Mesenchymal stem cell (in vitro differentiated cells and primary cell): Measurements from ENCODE around the gene TMX4.

Experiments used
- DNase-seq: peaks from one replicate; pipeline ENCODE4 v3.0.0-alpha.2; 2013
- H2AFZ ChIP-seq: one replicate; pipeline ENCODE4 v1.6.1; 2013; ENCODE audit warnings: low read depth, mild to moderate bottlenecking, control low read depth, inconsistent platforms, low read length, moderate library complexity
- H2AK5ac ChIP-seq: 2 replicates; pipeline ENCODE4 v1.6.1; 2013; ENCODE audit warnings: low read length, moderate library complexity, mild to moderate bottlenecking, inconsistent platforms; ENCODE audit not compliant: severe bottlenecking
- H2BK120ac ChIP-seq: one replicate; pipeline ENCODE4 v1.6.1; 2013; ENCODE audit warnings: low read depth, mild to moderate bottlenecking, inconsistent platforms, low read length, moderate library complexity
- H2BK12ac ChIP-seq, 2 experiments: one replicate each; pipeline ENCODE4 v1.6.1; 2013; ENCODE audit warnings: inconsistent platforms in 2 of 2, low read length in 2 of 2, mild to moderate bottlenecking in 2 of 2, moderate library complexity in 2 of 2, control low read depth in 1 of 2
- H2BK15ac ChIP-seq: one replicate; pipeline ENCODE4 v1.6.1; 2013; ENCODE audit warnings: mild to moderate bottlenecking, low read depth, inconsistent platforms; ENCODE audit not compliant: poor library complexity, severe bottlenecking
- H2BK5ac ChIP-seq: 2 replicates; pipeline ENCODE4 v1.6.1; 2013; ENCODE audit warnings: low read depth, mild to moderate bottlenecking, low read length, control low read depth, inconsistent platforms; ENCODE audit not compliant: poor library complexity, severe bottlenecking
- H3K14ac ChIP-seq, 2 experiments: one replicate each; pipeline ENCODE4 v1.6.1; 2013; ENCODE audit warnings: inconsistent platforms in 2 of 2, low read length in 2 of 2, control low read depth in 1 of 2, mild to moderate bottlenecking in 1 of 2, moderate library complexity in 1 of 2
- H3K18ac ChIP-seq, 2 experiments: one replicate each; pipeline ENCODE4 v1.6.1; 2013; ENCODE audit warnings: inconsistent platforms in 2 of 2, low read length in 2 of 2, control low read depth in 1 of 2, low read depth in 1 of 2, mild to moderate bottlenecking in 1 of 2
- H3K23ac ChIP-seq, 2 experiments: one replicate each; pipeline ENCODE4 v1.6.1; 2013; ENCODE audit warnings: inconsistent platforms in 2 of 2, low read length in 2 of 2, mild to moderate bottlenecking in 2 of 2, moderate library complexity in 2 of 2, control low read depth in 1 of 2
- H3K27ac ChIP-seq: 2 replicates; pipeline ENCODE4 v1.5.1; 2013; ENCODE audit warnings: mild to moderate bottlenecking, moderate library complexity, low read length, control low read depth, inconsistent platforms; ENCODE audit not compliant: poor library complexity, severe bottlenecking
- H3K27me3 ChIP-seq, 2 experiments: 2 replicates each; pipeline versions ENCODE4 v1.6.1 to v1.7.0; 2013; ENCODE audit warnings: low read length in 2 of 2, mild to moderate bottlenecking in 2 of 2, moderate library complexity in 2 of 2, control low read depth in 1 of 2, inconsistent platforms in 1 of 2; ENCODE audit not compliant: control insufficient read depth in 1 of 2, insufficient read depth in 1 of 2
- H3K36me3 ChIP-seq, 2 experiments: 2 replicates each; pipeline versions ENCODE4 v1.6.1 to v1.7.0; 2013; ENCODE audit warnings: low read length in 2 of 2, control low read depth in 1 of 2, inconsistent platforms in 1 of 2, low read depth in 1 of 2, mild to moderate bottlenecking in 1 of 2; ENCODE audit not compliant: insufficient read depth in 2 of 2, control insufficient read depth in 1 of 2
- H3K4ac ChIP-seq, 2 experiments: one replicate each; pipeline ENCODE4 v1.6.1; 2013; ENCODE audit warnings: inconsistent platforms in 2 of 2, low read length in 2 of 2, mild to moderate bottlenecking in 2 of 2, moderate library complexity in 2 of 2, control low read depth in 1 of 2, low read depth in 1 of 2
- H3K4me1 ChIP-seq: 2 replicates; pipeline ENCODE4 v1.6.1; 2013; ENCODE audit warnings: low read depth, low read length, control low read depth; ENCODE audit not compliant: control insufficient read depth, insufficient read depth
- H3K4me2 ChIP-seq: 2 replicates; pipeline ENCODE4 v1.6.1; 2013; ENCODE audit warnings: low read length, mild to moderate bottlenecking, inconsistent platforms; ENCODE audit not compliant: poor library complexity, severe bottlenecking
- H3K4me3 ChIP-seq, 2 experiments: 2 replicates each; pipeline versions ENCODE4 v1.5.1 to v1.7.0; 2013; ENCODE audit warnings: low read length in 2 of 2, mild to moderate bottlenecking in 2 of 2, control low read depth in 1 of 2, low read depth in 1 of 2; ENCODE audit not compliant: insufficient read depth in 1 of 2
- H3K79me1 ChIP-seq: replicated peaks from 2 replicates; pipeline ENCODE4 v1.6.1; 2013; ENCODE audit warnings: mild to moderate bottlenecking, control low read depth, low read length, inconsistent platforms; ENCODE audit not compliant: poor library complexity, severe bottlenecking
- H3K9ac ChIP-seq: 2 replicates; pipeline ENCODE4 v1.7.0; 2013; ENCODE audit warnings: mild to moderate bottlenecking, low read length, moderate library complexity
- H3K9me3 ChIP-seq: 2 replicates; pipeline ENCODE4 v1.7.0; 2013; ENCODE audit warnings: mild to moderate bottlenecking, low read length; ENCODE audit not compliant: control insufficient read depth
- H4K8ac ChIP-seq: one replicate; pipeline ENCODE4 v1.6.1; 2013; ENCODE audit warnings: inconsistent platforms, mild to moderate bottlenecking, low read length, moderate library complexity
- H4K91ac ChIP-seq: one replicate; pipeline ENCODE4 v1.6.1; 2013; ENCODE audit warnings: mild to moderate bottlenecking, low read length, inconsistent platforms
- WGBS: methylation state at CpG from one replicate; pipeline ENCODE4 v1.1.7; 2013; ENCODE audit warnings: mixed read lengths; 5-methylcytosine and 5-hydroxymethylcytosine counted together

Gene TMX4

GRCh38 chr20:8043687-8044282 lies 24.2 kb upstream of the TMX4 start:
- H3K27me3 ChIP-seq, result peaks cover 0 to 4% of the 10 kb centered on the region in 2 experiments
- no peak overlapping the region for H3K23ac ChIP-seq
- DNase-seq, result peak; percentile 61
- H4K91ac ChIP-seq, result no peak overlapping the region
- H3K36me3 ChIP-seq, result no peaks in the 10 kb centered on the region
- H2BK15ac ChIP-seq, result no peak overlapping the region
- H2BK12ac ChIP-seq, result no peak overlapping the region
- H3K79me1 ChIP-seq, result no peaks in the 10 kb centered on the region
- no peak overlapping the region for H2BK120ac ChIP-seq
- H3K4me1 ChIP-seq, result no peaks in the 10 kb centered on the region
- H3K4ac ChIP-seq, result no peak overlapping the region
- WGBS, result 51% methylated on average over 8 of the region's 13 CpGs
- H3K27ac ChIP-seq, result no peak overlapping the region
- H2BK5ac ChIP-seq, result no peak overlapping the region
- H3K14ac ChIP-seq, result no peak overlapping the region
- no peak overlapping the region for H3K9ac ChIP-seq
- H2AK5ac ChIP-seq, result no peak overlapping the region
- H4K8ac ChIP-seq, result no peak overlapping the region
- no peak overlapping the region for H3K4me3 ChIP-seq
- H3K9me3 ChIP-seq, result no peaks in the 10 kb centered on the region
- no peak overlapping the region for H3K18ac ChIP-seq
- H3K4me2 ChIP-seq, result no peak overlapping the region
- H2AFZ ChIP-seq, result no peak overlapping the region

GRCh38 chr20:8039042-8039441 lies 19.5 kb upstream of the TMX4 start:
- 100% methylated on average over 1 of the region's 2 CpGs for WGBS
- H3K4me3 ChIP-seq, result no peak overlapping the region

DNA sequence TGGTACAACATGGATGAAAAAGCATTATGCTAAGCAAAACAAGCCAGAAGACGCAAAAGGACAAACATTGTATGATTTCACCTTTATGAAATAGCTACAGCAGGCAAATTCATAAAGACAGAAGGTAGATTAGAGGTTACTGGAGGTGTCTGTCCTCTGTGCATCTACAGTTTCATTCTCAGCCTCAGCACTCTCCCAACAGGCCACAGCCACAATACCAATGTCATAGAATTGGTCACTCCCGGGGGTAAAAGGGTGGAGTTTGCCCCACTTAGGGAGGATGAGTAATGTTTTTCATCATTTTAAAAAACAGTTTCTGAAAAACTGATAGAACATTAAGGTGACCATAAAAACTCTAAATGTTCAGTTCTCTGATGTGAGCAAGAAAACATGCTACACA lies 17.2 kb upstream of the TMX4 start:
- Histone ChIP-seq H3K14ac (no peak overlapping the region), H4K91ac (no peak overlapping the region), H3K4me1 (no peaks in the 10 kb centered on the region), H3K9me3 (no peaks in the 10 kb centered on the region), H4K8ac (no peak overlapping the region), H2BK12ac (no peak overlapping the region), H3K9ac (no peak overlapping the region), H3K18ac (no peak overlapping the region), H2BK5ac (no peak overlapping the region), H3K4me2 (no peak overlapping the region), H3K4me3 (no peak overlapping the region), H3K27me3 (peaks cover 0 to 3% of the 10 kb centered on the region in 2 experiments), H3K4ac (no peak overlapping the region), H2AK5ac (no peak overlapping the region), H2AFZ (no peak overlapping the region), H3K36me3 (no peaks in the 10 kb centered on the region), H2BK120ac (no peak overlapping the region), H3K23ac (no peak overlapping the region), H2BK15ac (no peak overlapping the region), H3K79me1 (no peaks in the 10 kb centered on the region), H3K27ac (no peak overlapping the region)
- 100% methylated on average over 1 of the region's 2 CpGs for WGBS
- DNase-seq, result no peak

More at GRCh38 chr20:8039042-8039441, 19.5 kb upstream of the TMX4 start:
- Histone ChIP-seq H3K36me3 (no peaks in the 10 kb centered on the region), H3K27me3 (peaks cover 0 to 4% of the 10 kb centered on the region in 2 experiments), H2AFZ (no peak overlapping the region), H3K4ac (no peak overlapping the region), H2BK5ac (no peak overlapping the region), H3K23ac (no peak overlapping the region), H3K9me3 (no peaks in the 10 kb centered on the region), H3K14ac (no peak overlapping the region), H2AK5ac (no peak overlapping the region), H2BK120ac (no peak overlapping the region), H3K18ac (no peak overlapping the region), H2BK12ac (no peak overlapping the region), H3K79me1 (no peaks in the 10 kb centered on the region), H3K27ac (no peak overlapping the region), H3K9ac (no peak overlapping the region), H3K4me1 (no peaks in the 10 kb centered on the region), H2BK15ac (no peak overlapping the region), H3K4me2 (no peak overlapping the region), H4K8ac (no peak overlapping the region), H4K91ac (no peak overlapping the region)
- DNase-seq, result no peak

DNA sequence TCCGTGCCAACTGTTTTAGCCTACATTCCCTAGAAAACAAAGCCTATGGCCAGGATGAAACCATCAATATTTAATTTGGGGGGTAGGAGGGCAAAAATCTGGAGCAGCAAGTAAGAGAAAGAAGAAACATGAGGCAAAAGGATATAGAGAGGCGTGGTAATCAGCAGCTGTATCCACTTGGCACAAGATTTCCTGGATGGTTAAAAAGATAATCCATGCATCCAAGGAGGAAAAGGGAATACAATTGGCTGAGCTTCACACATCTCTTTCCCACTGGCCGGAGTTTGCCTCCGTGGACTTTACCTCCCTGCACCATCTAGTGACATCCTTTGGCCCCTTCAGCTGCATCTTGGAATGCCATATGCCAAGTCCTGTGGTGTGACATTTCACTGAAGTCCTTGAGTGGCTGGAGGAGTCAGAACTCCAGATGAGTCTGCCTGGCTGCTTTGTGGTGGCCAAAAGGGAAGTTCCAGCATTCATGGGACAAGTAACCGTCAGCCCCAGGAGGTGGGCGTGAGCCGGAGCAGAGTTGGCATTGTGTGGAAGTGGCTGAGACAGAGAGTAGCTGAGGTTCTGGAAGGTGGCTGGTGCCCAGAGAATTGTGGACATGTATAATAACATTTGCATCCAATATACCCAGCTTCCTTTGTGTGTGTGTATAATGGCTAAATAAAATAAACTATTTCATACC lies 13.7 kb upstream of the TMX4 start:
- no peak overlapping the region for H3K4me2 ChIP-seq
- H3K4ac ChIP-seq, result no peak overlapping the region
- no peak overlapping the region for H2AK5ac ChIP-seq
- no peak overlapping the region for H3K9ac ChIP-seq
- H3K18ac ChIP-seq, result no peak overlapping the region
- H2BK15ac ChIP-seq, result no peak overlapping the region
- no peak overlapping the region for H3K23ac ChIP-seq
- no peaks in the 10 kb centered on the region for H3K27me3 ChIP-seq
- no peak overlapping the region for H2BK120ac ChIP-seq
- H3K27ac ChIP-seq, result no peak overlapping the region
- DNase-seq, result no peak
- H3K4me3 ChIP-seq, result no peak overlapping the region
- no peaks in the 10 kb centered on the region for H3K4me1 ChIP-seq
- H3K14ac ChIP-seq, result no peak overlapping the region
- H4K91ac ChIP-seq, result no peak overlapping the region
- H3K9me3 ChIP-seq, result no peaks in the 10 kb centered on the region
- H3K79me1 ChIP-seq, result no peaks in the 10 kb centered on the region
- no peaks in the 10 kb centered on the region for H3K36me3 ChIP-seq
- H2BK5ac ChIP-seq, result no peak overlapping the region
- H2AFZ ChIP-seq, result no peak overlapping the region
- WGBS, result 96% methylated on average over 6 of the region's 7 CpGs
- H4K8ac ChIP-seq, result no peak overlapping the region
- no peak overlapping the region for H2BK12ac ChIP-seq
